RCC 7860 (cell line): ENCODE results near the gene CC2D2A.
"Not testable (repeated sequence)": the region's sequence is repeated elsewhere in the genome, so short reads cannot be mapped to it uniquely, and the experiment has no call there.

Source experiments
- DNase-seq: peaks from one replicate; pipeline ENCODE4 v3.0.0-alpha.2; 2015; ENCODE audit warnings: low spot score
- FAIRE-seq: peaks from 2 replicates; lab custom pipeline; 2012; peaks lifted over from hg19 to GRCh38; lab: Jason Lieb, UNC

The CC2D2A gene

GRCh38 chr4:15556511-15557092 lies 86.9 kb downstream of the CC2D2A start:
- DNase-seq (no peak), FAIRE-seq (no peak)

DNA sequence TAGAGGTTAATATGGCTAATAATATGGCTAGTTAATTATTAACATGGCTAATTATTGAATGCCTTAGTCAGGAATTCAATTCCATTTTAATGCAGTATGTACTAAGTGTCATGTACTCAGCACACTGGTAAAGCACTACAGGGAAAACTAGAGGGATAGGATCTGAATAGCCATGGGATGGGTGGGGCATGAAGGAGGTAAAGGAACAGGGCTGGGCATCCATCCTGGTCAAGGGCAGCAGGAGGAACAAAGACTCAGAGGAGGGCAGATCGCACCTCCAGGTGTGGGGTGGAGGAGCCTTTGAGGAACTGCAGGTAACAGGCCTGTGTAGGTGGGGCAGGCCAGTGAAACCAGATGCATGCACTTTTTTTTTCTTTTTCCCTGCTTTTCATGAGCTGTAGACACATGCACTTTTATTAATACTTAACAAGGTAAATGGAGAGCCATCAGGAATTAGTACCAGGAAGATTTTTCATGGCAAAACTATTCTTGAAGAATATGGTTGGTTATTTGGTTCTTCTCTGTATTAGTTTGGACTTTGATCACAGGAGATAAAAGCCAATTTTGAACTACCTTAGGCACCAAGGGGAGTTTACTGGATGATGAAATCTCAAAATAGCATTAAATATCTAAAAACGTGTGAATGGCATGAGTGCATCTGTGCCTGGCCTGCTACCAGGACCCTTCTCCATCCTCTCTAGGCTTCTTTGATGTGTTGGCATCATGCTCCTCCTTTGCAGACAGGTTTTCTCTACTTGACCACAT lies 88.3 kb downstream of the CC2D2A start:
- DNase-seq, result no peak
- no peak for FAIRE-seq

- no peak for FAIRE-seq
- DNase-seq, result no peak
Observed at GRCh38 chr4:15558561-15558960, 88.9 kb downstream of the CC2D2A start.

GRCh38 chr4:15562114-15562513 lies 92.4 kb downstream of the CC2D2A start:
- DNase-seq (no peak), FAIRE-seq (no peak)

DNA sequence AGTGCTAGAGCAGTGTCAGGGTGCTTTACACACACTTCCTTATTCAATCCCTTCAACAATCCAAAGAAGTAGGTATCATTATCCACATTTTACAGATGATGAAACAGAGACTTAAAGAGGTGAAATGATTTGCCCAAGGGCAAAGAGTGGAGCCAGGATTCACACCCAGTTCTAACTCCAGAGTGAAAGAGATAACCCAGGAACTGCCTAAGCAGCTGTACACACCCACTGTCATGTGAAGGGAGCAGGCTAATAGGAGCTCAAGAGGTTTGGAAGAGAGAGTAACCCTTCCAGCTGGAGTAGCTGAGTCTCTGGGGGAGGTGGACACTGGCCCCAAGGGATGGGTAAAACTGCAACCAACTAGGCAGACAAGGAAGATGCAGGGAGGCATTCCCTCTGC lies 92.9 kb downstream of the CC2D2A start:
- DNase-seq, result no peak
- no peak for FAIRE-seq

DNA sequence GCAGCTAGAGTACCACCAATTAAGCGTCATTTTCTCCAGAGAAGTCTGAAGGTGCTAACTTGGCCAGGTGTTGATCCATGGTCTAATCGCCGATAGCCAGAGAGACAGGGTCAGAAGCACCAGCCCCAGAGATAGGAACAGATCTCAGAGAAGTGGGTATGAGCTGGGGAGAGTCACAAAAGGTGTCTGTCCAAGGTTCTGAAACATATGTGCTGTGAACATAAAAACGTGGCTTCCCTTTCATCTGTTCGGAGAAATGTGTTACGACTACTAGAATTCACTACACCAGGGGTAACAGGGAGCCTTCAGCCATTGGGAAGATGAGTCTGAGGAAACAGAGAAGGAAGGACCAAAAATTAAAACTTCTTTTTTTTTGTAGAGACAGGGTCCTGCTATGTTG lies 94.2 kb downstream of the CC2D2A start:
- DNase-seq (no peak), FAIRE-seq (no peak)

DNA sequence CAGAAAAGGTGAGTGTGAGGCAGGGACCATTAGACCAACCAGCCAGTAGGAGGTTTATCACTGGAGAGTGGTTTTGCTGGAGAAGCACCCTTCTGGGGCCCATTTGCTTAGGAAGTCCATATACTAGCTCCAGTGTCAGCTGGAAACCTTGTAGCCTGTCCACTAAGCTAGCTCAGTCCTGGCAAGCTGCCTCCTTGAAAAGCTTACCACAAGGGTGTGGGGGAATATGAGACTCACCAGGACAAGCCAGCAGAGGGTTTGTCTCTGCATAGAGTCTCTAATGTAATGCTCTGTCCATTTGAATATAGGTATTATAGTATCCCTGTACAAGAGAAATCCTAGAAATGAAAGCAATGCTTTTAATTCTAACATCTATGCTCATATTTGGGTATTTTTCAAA lies 99.1 kb downstream of the CC2D2A start:
- DNase-seq (no peak), FAIRE-seq (no peak)

GRCh38 chr4:15569746-15570145 lies 100.1 kb downstream of the CC2D2A start:
- FAIRE-seq (no peak), DNase-seq (no peak)

DNA sequence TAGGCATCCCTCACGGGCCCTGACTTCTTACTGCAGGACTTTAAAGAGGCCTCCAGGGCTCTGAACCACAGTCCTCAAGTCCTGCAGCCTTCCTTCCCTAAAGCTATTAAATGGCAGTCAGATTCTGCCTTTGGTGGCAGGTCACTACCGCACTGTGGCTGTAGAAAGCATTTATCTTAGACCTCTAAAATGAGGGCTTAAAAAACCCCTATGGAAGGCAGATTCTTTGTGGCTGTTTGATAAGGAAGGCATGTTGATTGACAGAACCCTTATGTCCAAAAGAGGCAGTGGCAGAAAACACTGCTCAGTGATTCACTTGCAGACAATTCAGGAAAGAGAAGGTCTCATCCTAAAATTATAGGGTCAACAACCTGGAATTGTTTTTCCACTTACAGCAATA lies 106.3 kb downstream of the CC2D2A start:
- no peak for FAIRE-seq

DNA sequence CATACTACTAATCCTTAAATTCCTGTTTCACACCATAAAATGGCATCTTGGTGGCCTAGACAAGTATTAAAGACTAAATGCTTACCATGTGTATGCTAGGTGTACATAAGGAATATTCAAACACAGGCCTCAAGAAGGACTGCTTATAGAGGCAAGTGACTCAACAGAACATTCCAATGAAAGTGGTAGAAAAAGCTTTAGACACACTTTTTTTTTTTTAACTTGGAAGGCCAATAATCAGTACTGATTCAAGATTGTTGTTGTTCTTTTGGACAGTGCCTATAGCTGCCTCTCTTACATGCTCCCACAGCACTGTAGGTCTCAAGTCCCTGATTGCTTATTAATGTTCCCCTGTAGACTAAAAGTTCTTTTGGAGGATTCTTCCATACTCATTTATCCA lies 107.8 kb downstream of the CC2D2A start:
- DNase-seq, result no peak
- FAIRE-seq, result no peak

More for the DNA sequence above, 106.3 kb downstream of the CC2D2A start:
- DNase-seq, result no peak

GRCh38 chr4:15584785-15585184 lies 115.1 kb downstream of the CC2D2A start:
- DNase-seq, result no peak

GRCh38 chr4:15585331-15585730 lies 115.6 kb downstream of the CC2D2A start:
- FAIRE-seq (no peak), DNase-seq (no peak)

More at GRCh38 chr4:15584785-15585184, 115.1 kb downstream of the CC2D2A start:
- FAIRE-seq, result no peak

DNA sequence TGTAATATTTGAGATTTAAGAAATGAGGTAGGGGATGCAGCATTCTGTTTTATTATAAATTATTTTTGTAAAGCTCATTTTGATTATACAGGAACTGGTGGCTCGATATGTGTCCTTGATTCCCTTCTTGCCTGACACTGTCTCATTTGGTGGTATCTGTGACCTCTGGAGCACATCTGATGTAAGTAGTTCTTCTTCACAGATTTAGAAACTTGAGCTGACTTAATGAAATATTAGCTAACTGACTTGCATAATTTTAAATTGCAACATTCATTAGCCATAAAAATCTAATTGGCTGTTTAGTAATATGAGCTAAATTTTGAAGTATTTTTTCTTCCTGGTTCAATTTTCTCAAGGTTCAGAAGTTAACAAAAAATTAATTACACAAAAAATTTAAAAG lies 116.4 kb downstream of the CC2D2A start:
- DNase-seq, result no peak

GRCh38 chr4:15587649-15588048 lies 118.0 kb downstream of the CC2D2A start:
- FAIRE-seq, result no peak

More for the DNA sequence above, 116.4 kb downstream of the CC2D2A start:
- FAIRE-seq, result no peak

GRCh38 chr4:15592799-15593198 lies 123.1 kb downstream of the CC2D2A start:
- FAIRE-seq, result no peak

More at GRCh38 chr4:15587649-15588048, 118.0 kb downstream of the CC2D2A start:
- no peak for DNase-seq

DNA sequence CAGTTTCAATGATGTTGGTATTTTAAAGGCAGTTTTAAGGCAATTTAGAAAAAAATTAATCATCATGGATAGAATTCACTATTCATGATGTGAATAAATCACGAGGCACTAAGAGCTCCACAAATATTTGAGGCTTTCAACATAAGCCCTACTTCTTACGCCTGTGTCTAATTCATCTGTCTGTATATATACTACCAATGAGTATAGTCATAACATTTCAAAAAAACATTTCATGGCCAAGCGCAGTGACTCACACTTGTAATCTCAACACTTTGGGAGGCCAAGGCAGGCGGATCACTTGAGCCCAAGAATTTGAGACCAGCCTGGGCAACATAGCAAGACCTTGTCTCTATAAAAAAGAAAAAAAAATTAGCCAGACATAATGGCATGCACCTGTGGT lies 129.0 kb downstream of the CC2D2A start:
- FAIRE-seq (no peak), DNase-seq (no peak)

More at GRCh38 chr4:15592799-15593198, 123.1 kb downstream of the CC2D2A start:
- DNase-seq, result no peak

DNA sequence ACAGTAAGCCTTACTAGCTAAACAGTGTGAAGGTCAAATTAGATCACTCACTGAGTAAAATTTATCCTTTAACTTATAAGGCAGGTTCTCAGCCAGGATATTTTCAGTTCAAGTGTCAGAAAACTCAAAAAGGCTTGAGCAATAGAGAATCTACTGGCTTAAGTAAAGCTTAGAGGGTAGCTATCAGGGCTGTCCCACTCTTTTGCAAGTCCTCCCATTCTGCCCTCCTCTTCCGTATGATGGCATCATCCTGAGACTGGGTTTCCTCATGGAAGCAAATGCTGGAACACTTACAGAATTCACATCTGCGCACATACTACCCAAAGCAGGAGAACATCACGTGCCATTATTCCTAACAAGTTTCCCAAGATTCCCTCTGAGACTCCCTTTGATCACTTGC lies 130.5 kb downstream of the CC2D2A start:
- FAIRE-seq (no peak), DNase-seq (no peak)

- FAIRE-seq, result no peak
- DNase-seq, result no peak
Observed at GRCh38 chr4:15601862-15602261, 132.2 kb downstream of the CC2D2A start.

GRCh38 chr4:15605537-15605936 lies 135.9 kb downstream of the CC2D2A start:
- FAIRE-seq, result no peak

GRCh38 chr4:15610855-15611254 lies 141.2 kb downstream of the CC2D2A start:
- no peak for DNase-seq
- FAIRE-seq, result no peak

More at GRCh38 chr4:15605537-15605936, 135.9 kb downstream of the CC2D2A start:
- no peak for DNase-seq

GRCh38 chr4:15612136-15612535 lies 142.5 kb downstream of the CC2D2A start:
- DNase-seq (no peak), FAIRE-seq (no peak)

GRCh38 chr4:15614891-15615290 lies 145.2 kb downstream of the CC2D2A start:
- not testable (repeated sequence) for DNase-seq, FAIRE-seq
